Measurements from ENCODE around the gene ATP1A3. TPM values are rescaled to one million over a fixed set of nuclear protein-coding genes. Genes with fewer than 3 reads are reported as not detected.

Gene ATP1A3
- total RNA-seq, 1 experiment from 2014 or later, result 34.7 TPM

DNA sequence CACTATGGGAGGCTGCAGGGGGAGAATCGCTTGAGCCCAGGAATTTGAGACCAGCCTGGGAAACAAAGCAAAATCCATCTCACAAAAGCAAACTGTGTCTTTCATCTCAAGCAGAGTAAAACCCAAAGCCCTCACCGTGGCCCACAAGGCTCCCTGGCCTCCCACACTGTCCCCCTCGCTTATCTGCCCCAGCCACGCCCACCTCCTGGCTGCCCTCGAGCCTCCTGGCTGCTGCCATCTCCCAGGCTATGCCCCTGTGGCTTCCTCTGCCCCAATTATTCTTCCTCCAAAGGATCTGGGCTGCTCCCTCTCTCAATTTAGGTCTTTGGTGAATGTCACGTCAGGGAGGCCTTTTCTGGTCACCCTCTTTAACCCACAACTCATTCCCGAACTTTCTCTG, 38.5 kb downstream of the ATP1A3 start (continued):
- TF ChIP-seq EZH2 (IDR thresholded peaks at IDR 0.05) (no peak), CBX3 (IDR thresholded peaks at IDR 0.05; ENCODE audit: low read depth) (no peak), ELF1 (IDR thresholded peaks at IDR 0.05; ENCODE audit: borderline replicate concordance, low read depth) (no peak)

- no peaks in the 10 kb centered on the region for H4K20me1 ChIP-seq (ENCODE audit: insufficient read depth)
- intact Hi-C loops (cut with micrococcal nuclease), result loop anchor here (1.0 to 10.0 kb wide), 2 partner anchors 78 to 247 kb away; partner anchors contain the start of gene CEACAM5
- ChIA-PET RAD21 (ENCODE audit: low non-redundant PET in 1 of 2, low total read pairs in 2 of 2, uncharacterized antibody in 2 of 2, unreplicated experiment in 2 of 2) (interaction anchor here in 1 of 2 experiments (1.0 to 1.2 kb wide), 2 partner anchors 65 to 79 kb away, joined by 3 read pairs; no protein-coding TSS in a partner anchor), POLR2A (no interaction called here), CTCF (interaction anchor here (0.7 to 2.4 kb wide), 5 partner anchors 14 to 157 kb away, joined by 3 to 15 read pairs (median 3); no protein-coding TSS in a partner anchor)
- H3K79me2 ChIP-seq (ENCODE audit: insufficient read depth, low read length), result no peaks in the 10 kb centered on the region
- no peaks in the 10 kb centered on the region for H3K9me3 ChIP-seq (ENCODE audit: control insufficient read depth in 1 of 2, insufficient read depth in 1 of 2, low read depth in 1 of 2, low read length in 2 of 2)
- no peak overlapping the region for H2AFZ ChIP-seq (ENCODE audit: low read depth, low read length, poor library complexity, severe bottlenecking)
- H3K4me3 ChIP-seq (replicated peaks in 1 of 2; ENCODE audit: low read depth in 1 of 2, low read length in 2 of 2), result no peak overlapping the region
- peak overlapping the region; percentile 54 for H3K4me2 ChIP-seq (ENCODE audit: low read length)
- no peaks in the 10 kb centered on the region for H3K9me2 ChIP-seq (ENCODE audit: insufficient read depth)
- H3K9ac ChIP-seq (ENCODE audit: low read length), result no peak overlapping the region
- H3K27me3 ChIP-seq (ENCODE audit: insufficient read depth, low read length), result no peaks in the 10 kb centered on the region
- BruUV-seq (replicated peaks), result no TSS peak
- TF ChIP-seq POLR2AphosphoS5 (IDR thresholded peaks at IDR 0.05; ENCODE audit: low read depth, low read length) (no peak), POLR2A (IDR thresholded peaks at IDR 0.05; ENCODE audit: borderline replicate concordance, extremely low read depth, insufficient read depth, insufficient read length) (no peak), SRF (IDR thresholded peaks at IDR 0.05; ENCODE audit: low read depth) (no peak), RAD21 (IDR thresholded peaks at IDR 0.05; ENCODE audit: low read depth) (peak; percentile 85), CTCF (IDR thresholded peaks at IDR 0.05 in 2 of 3, conservative IDR thresholded peaks at IDR 0.05 in 1 of 3; ENCODE audit: borderline replicate concordance in 1 of 3, insufficient read depth in 1 of 3, low read depth in 2 of 3, low read length in 2 of 3) (peak; percentile 81 to 99 (median 97)), CBX3 (IDR thresholded peaks at IDR 0.05; ENCODE audit: low read depth) (no peak), CEBPB (IDR thresholded peaks at IDR 0.05; ENCODE audit: low read depth) (no peak)
- H3K4me1 ChIP-seq (ENCODE audit: control insufficient read depth in 1 of 2, insufficient read depth in 2 of 2, low read length in 2 of 2), result peaks cover 0 to 7% of the 10 kb centered on the region in 2 experiments; a peak in 1 of 4 replicates
- no peaks in the 10 kb centered on the region for H3K36me3 ChIP-seq (ENCODE audit: control insufficient read depth in 1 of 2, insufficient read depth in 2 of 2, low read length in 2 of 2)
- no peak overlapping the region for H3K27ac ChIP-seq (ENCODE audit: low read depth, low read length)
- ATAC-seq, result peak; percentile 97
- peak; percentile 59 for DNase-seq (ENCODE audit: low read depth, low spot score)
These were observed 42.3 kb downstream of the ATP1A3 start for GRCh38 chr19:41951686-41952172.
